ENCODE measurements around the gene TSSK3. TPM values are rescaled to one million over a fixed set of nuclear protein-coding genes. Genes with fewer than 3 reads are reported as not detected.

TSSK3 gene
- total RNA-seq, 1 experiment from 2014 or later, result 1.6 TPM

- WGBS (ENCODE audit: extremely low coverage, insufficient read length, low lambda C conversion rate), result no CpG with 5 or more reads among the region's 11 CpGs
- Histone ChIP-seq H4K91ac (ENCODE audit: insufficient read length, low read depth, low read length) (no peak overlapping the region), H2AFZ (ENCODE audit: low read length) (no peak overlapping the region), H3K79me1 (ENCODE audit: insufficient read depth, low read depth, low read length, poor library complexity, severe bottlenecking) (no peaks in the 10 kb centered on the region), H3K4ac (ENCODE audit: low read depth, low read length) (no peak overlapping the region), H3K4me1 (ENCODE audit: insufficient read depth, low read length) (no peaks in the 10 kb centered on the region), H3K9ac (ENCODE audit: extremely low read depth, insufficient read length, low read length) (no peak overlapping the region), H2BK20ac (ENCODE audit: low read depth, low read length, poor library complexity, severe bottlenecking) (no peak overlapping the region), H2BK120ac (ENCODE audit: low read depth, low read length, poor library complexity, severe bottlenecking) (no peak overlapping the region), H3K79me2 (ENCODE audit: insufficient read depth, low read length) (no peaks in the 10 kb centered on the region), H3K18ac (ENCODE audit: insufficient read length, low read depth, low read length) (no peak overlapping the region), H3K56ac (ENCODE audit: insufficient read length, low read depth, low read length) (no peak overlapping the region), H2AK5ac (ENCODE audit: insufficient read length, low read length) (no peak overlapping the region), H3K23me2 (ENCODE audit: insufficient read length, low read depth, low read length, poor library complexity, severe bottlenecking) (no peaks in the 10 kb centered on the region), H2BK5ac (ENCODE audit: insufficient read length, low read length) (no peak overlapping the region), H3K27me3 (ENCODE audit: insufficient read depth, low read length) (no peaks in the 10 kb centered on the region), H4K8ac (replicated peaks; ENCODE audit: insufficient read length, low read depth, low read length) (no peak overlapping the region), H4K5ac (ENCODE audit: insufficient read length, low read depth, low read length) (no peak overlapping the region), H4K20me1 (ENCODE audit: control insufficient read depth, insufficient read depth, insufficient read length) (no peaks in the 10 kb centered on the region), H2BK12ac (ENCODE audit: insufficient read length, low read depth, low read length) (no peak overlapping the region), H3T11ph (ENCODE audit: low read length) (no peak overlapping the region), H2BK15ac (ENCODE audit: low read depth, low read length) (no peak overlapping the region), H3K14ac (ENCODE audit: insufficient read depth, low read length) (no peak overlapping the region), H3K9me3 (ENCODE audit: control insufficient read depth, low read depth, low read length) (no peaks in the 10 kb centered on the region), H3K27ac (ENCODE audit: insufficient read length, low read depth, low read length) (no peak overlapping the region), H3K4me2 (ENCODE audit: insufficient read depth, insufficient read length, low read length) (no peak overlapping the region), H3K23ac (ENCODE audit: insufficient read length, low read depth, low read length) (no peak overlapping the region)
- no peak overlapping the region for H3K4me3 Mint-ChIP-seq
- H3K27ac Mint-ChIP-seq, result no peak overlapping the region
- no peak for DNase-seq
- H3K27me3 Mint-ChIP-seq (ENCODE audit: low read depth), result no peaks in the 10 kb centered on the region
- H3K4me1 Mint-ChIP-seq, result no peaks in the 10 kb centered on the region
- TF ChIP-seq, protein P1, sequence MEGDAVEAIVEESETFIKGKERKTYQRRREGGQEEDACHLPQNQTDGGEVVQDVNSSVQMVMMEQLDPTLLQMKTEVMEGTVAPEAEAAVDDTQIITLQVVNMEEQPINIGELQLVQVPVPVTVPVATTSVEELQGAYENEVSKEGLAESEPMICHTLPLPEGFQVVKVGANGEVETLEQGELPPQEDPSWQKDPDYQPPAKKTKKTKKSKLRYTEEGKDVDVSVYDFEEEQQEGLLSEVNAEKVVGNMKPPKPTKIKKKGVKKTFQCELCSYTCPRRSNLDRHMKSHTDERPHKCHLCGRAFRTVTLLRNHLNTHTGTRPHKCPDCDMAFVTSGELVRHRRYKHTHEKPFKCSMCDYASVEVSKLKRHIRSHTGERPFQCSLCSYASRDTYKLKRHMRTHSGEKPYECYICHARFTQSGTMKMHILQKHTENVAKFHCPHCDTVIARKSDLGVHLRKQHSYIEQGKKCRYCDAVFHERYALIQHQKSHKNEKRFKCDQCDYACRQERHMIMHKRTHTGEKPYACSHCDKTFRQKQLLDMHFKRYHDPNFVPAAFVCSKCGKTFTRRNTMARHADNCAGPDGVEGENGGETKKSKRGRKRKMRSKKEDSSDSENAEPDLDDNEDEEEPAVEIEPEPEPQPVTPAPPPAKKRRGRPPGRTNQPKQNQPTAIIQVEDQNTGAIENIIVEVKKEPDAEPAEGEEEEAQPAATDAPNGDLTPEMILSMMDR (conservative IDR thresholded peaks at IDR 0.05), result no peak
- peaks cover 26 to 87% (median 83%) of the 10 kb centered on the region in 3 experiments; a peak in 6 of 7 replicates for H3K36me3 Mint-ChIP-seq (ENCODE audit: insufficient read depth in 1 of 3, low read depth in 3 of 3)
- H3K9me3 Mint-ChIP-seq, result no peaks in the 10 kb centered on the region
Measured at GRCh38 chr1:32376199-32376598, 13.9 kb downstream of the TSSK3 start.

Data from H9 (cell line).